IMR-90 (cell line): Measurements from ENCODE around the gene CCN6. TPM values are rescaled to one million over a fixed set of nuclear protein-coding genes. Genes with fewer than 3 reads are reported as not detected.

ENCODE experiments used
- ATAC-seq: fragments of 200-7000 bp; cut with Tn5 transposase; 2 replicates; pipeline ENCODE4 v1.9.1; 2020; ENCODE audit warnings: low read depth, mild to moderate bottlenecking, moderate library complexity
- BruUV-seq: library from RNA; stranded (reverse); fragments of 400-500 nt; replicated peaks from 2 replicates; lab custom pipeline; 2021; lab: Mats Ljungman, UMichigan
- CTCF ChIA-PET: fragments of 300-600 bp; formaldehyde crosslinking; extraction: SDS; loops from one replicate; lab custom pipeline; 2021; ENCODE audit warnings: antibody characterized with exemption; lab: Yijun Ruan, JAX
- POLR2A ChIA-PET: fragments of 300-600 bp; sonication (Branson Sonifier 250); formaldehyde crosslinking; loops from one replicate; lab custom pipeline; 2022; ENCODE audit warnings: antibody characterized with exemption; ENCODE audit not compliant: unreplicated experiment; lab: Charles Lee
- DNase-seq: peaks from one replicate; pipeline ENCODE4 v3.0.0; 2013
- H2AFZ ChIP-seq: replicated peaks from 2 replicates; pipeline ENCODE3; 2013; ENCODE audit warnings: low read length, mild to moderate bottlenecking; ENCODE audit not compliant: poor library complexity
- H2AK5ac ChIP-seq: 2 replicates; pipeline ENCODE4 v1.6.1; 2013; ENCODE audit warnings: low read depth, low read length, inconsistent platforms
- H2AK9ac ChIP-seq: replicated peaks from 2 replicates; pipeline ENCODE3; 2013; ENCODE audit warnings: mild to moderate bottlenecking, low read depth, low read length, moderate library complexity; ENCODE audit not compliant: poor library complexity
- H2BK120ac ChIP-seq: 2 replicates; pipeline ENCODE4 v1.6.1; 2013; ENCODE audit warnings: low read depth, low read length, inconsistent platforms
- H2BK15ac ChIP-seq: 3 replicates; pipeline ENCODE4 v1.6.1; 2013; ENCODE audit warnings: low read depth, low read length, inconsistent platforms
- H2BK20ac ChIP-seq: 2 replicates; pipeline ENCODE4 v1.6.1; 2013; ENCODE audit warnings: low read depth, mild to moderate bottlenecking, inconsistent platforms, low read length, moderate library complexity
- H2BK5ac ChIP-seq: 2 replicates; pipeline ENCODE4 v1.6.1; 2013; ENCODE audit warnings: mild to moderate bottlenecking, low read depth, low read length, inconsistent platforms; ENCODE audit not compliant: poor library complexity, severe bottlenecking
- H3K14ac ChIP-seq: replicated peaks from 2 replicates; pipeline ENCODE4 v1.6.1; 2013; ENCODE audit warnings: low read depth, low read length, inconsistent platforms
- H3K18ac ChIP-seq: 2 replicates; pipeline ENCODE4 v1.6.1; 2013; ENCODE audit warnings: low read depth, low read length, control low read depth
- H3K23ac ChIP-seq: 2 replicates; pipeline ENCODE4 v1.6.1; 2013; ENCODE audit warnings: low read depth, low read length, inconsistent platforms
- H3K27ac ChIP-seq: 2 replicates; pipeline ENCODE4 v1.5.1; 2013; ENCODE audit warnings: mild to moderate bottlenecking, control low read depth, low read length; ENCODE audit not compliant: insufficient read depth
- H3K27me3 ChIP-seq: 2 replicates; pipeline ENCODE4 v1.6.1; 2013; ENCODE audit warnings: low read length; ENCODE audit not compliant: control insufficient read depth, insufficient read depth
- H3K36me3 ChIP-seq: 2 replicates; pipeline ENCODE4 v1.6.1; 2013; ENCODE audit warnings: low read length, mixed read lengths; ENCODE audit not compliant: control insufficient read depth, insufficient read depth
- H3K4ac ChIP-seq: 2 replicates; pipeline ENCODE4 v1.6.1; 2013; ENCODE audit warnings: low read depth, low read length, inconsistent platforms
- H3K4me1 ChIP-seq: 2 replicates; pipeline ENCODE4 v1.6.1; 2013; ENCODE audit warnings: low read length, mixed read lengths; ENCODE audit not compliant: control insufficient read depth, insufficient read depth
- H3K4me2 ChIP-seq: 2 replicates; pipeline ENCODE4 v1.6.1; 2013; ENCODE audit warnings: low read depth, mild to moderate bottlenecking, control low read depth, low read length, moderate library complexity
- H3K4me3 ChIP-seq: 2 replicates; pipeline ENCODE4 v1.5.1; 2013; ENCODE audit warnings: low read depth, mild to moderate bottlenecking, control low read depth, low read length, moderate library complexity; ENCODE audit not compliant: insufficient read depth
- H3K56ac ChIP-seq: 2 replicates; pipeline ENCODE4 v1.6.1; 2013; ENCODE audit warnings: low read length, inconsistent platforms; ENCODE audit not compliant: insufficient read depth; ENCODE audit errors: extremely low read depth
- H3K79me1 ChIP-seq, 2 experiments: 2 replicates each; pipeline ENCODE4 v1.6.1; 2013; ENCODE audit warnings: low read length in 2 of 2, inconsistent platforms in 1 of 2, low read depth in 1 of 2
- H3K9ac ChIP-seq: 2 replicates; pipeline ENCODE4 v1.6.1; 2013; ENCODE audit warnings: low read depth, low read length, control low read depth
- H3K9me1 ChIP-seq: 2 replicates; pipeline ENCODE4 v1.6.1; 2013; ENCODE audit warnings: low read length, inconsistent platforms; ENCODE audit not compliant: insufficient read depth
- H3K9me3 ChIP-seq: 2 replicates; pipeline ENCODE4 v1.6.1; 2013; ENCODE audit warnings: low read length; ENCODE audit not compliant: control insufficient read depth, insufficient read depth
- H4K20me1 ChIP-seq: 2 replicates; pipeline ENCODE4 v1.6.1; 2013; ENCODE audit warnings: low read length, inconsistent platforms; ENCODE audit not compliant: insufficient read depth
- H4K5ac ChIP-seq: 2 replicates; pipeline ENCODE4 v1.6.1; 2013; ENCODE audit warnings: mild to moderate bottlenecking, low read depth, low read length, control low read depth
- H4K8ac ChIP-seq, 2 experiments: 2 replicates each; pipeline ENCODE4 v1.6.1; 2013; ENCODE audit warnings: low read depth in 2 of 2, low read length in 2 of 2, control low read depth in 1 of 2, inconsistent platforms in 1 of 2
- H4K91ac ChIP-seq: 2 replicates; pipeline ENCODE4 v1.6.1; 2013; ENCODE audit warnings: low read depth, low read length, inconsistent platforms; ENCODE audit not compliant: insufficient read depth
- BHLHE40 ChIP-seq: fragments of 150-350 bp; IDR thresholded peaks from 2 replicates; pipeline ENCODE4 v1.6.1; 2016; ENCODE audit warnings: mild to moderate bottlenecking, low read depth, low read length
- CHD1 ChIP-seq: IDR thresholded peaks from 2 replicates; pipeline ENCODE4 v1.6.1; 2012; ENCODE audit warnings: low read depth, low read length, improper control_type of control experiment
- ELK1 ChIP-seq: fragments of 150-350 bp; IDR thresholded peaks from 2 replicates; pipeline ENCODE4 v1.6.1; 2016; ENCODE audit warnings: low read depth, mild to moderate bottlenecking, low read length, moderate library complexity, borderline replicate concordance
- FOS ChIP-seq: fragments of 150-350 bp; IDR thresholded peaks from 2 replicates; pipeline ENCODE4 v1.6.1; 2016; ENCODE audit warnings: low read depth, low read length
- MAFK ChIP-seq: IDR thresholded peaks from 2 replicates; pipeline ENCODE4 v1.6.1; 2012; ENCODE audit warnings: low read depth, low read length, improper control_type of control experiment
- POLR2A ChIP-seq: IDR thresholded peaks from 2 replicates; pipeline ENCODE4 v1.6.1; 2012; ENCODE audit warnings: mild to moderate bottlenecking, low read depth, low read length
- RAD21 ChIP-seq: IDR thresholded peaks from 2 replicates; pipeline ENCODE4 v1.6.1; 2012; ENCODE audit warnings: low read length, improper control_type of control experiment
- RCOR1 ChIP-seq: IDR thresholded peaks from 2 replicates; pipeline ENCODE4 v1.6.1; 2012; ENCODE audit warnings: mild to moderate bottlenecking, low read length, improper control_type of control experiment; ENCODE audit not compliant: insufficient replicate concordance
- RFX5 ChIP-seq: IDR thresholded peaks from 2 replicates; pipeline ENCODE4 v1.8.0; 2012; ENCODE audit warnings: low read depth, mild to moderate bottlenecking, low read length, moderate library complexity
- SMC3 ChIP-seq: fragments of 150-350 bp; IDR thresholded peaks from 2 replicates; pipeline ENCODE4 v1.6.1; 2016; ENCODE audit warnings: low read depth, mild to moderate bottlenecking, antibody characterized with exemption, low read length, moderate library complexity
- USF2 ChIP-seq: fragments of 150-350 bp; IDR thresholded peaks from 2 replicates; pipeline ENCODE4 v1.6.1; 2017; ENCODE audit warnings: mild to moderate bottlenecking, antibody characterized with exemption, low read length, low read depth
- WGBS, 2 experiments: methylation state at CpG; one replicate each; pipeline versions ENCODE4 v1.1.5 to v1.1.7; 2013; ENCODE audit warnings: missing lambda C conversion rate in 2 of 2; ENCODE audit not compliant: insufficient read length in 1 of 2; ENCODE audit errors: extremely low coverage in 2 of 2; 5-methylcytosine and 5-hydroxymethylcytosine counted together
- dilution Hi-C: fragments of 300-500 bp; cut with HindIII; formaldehyde crosslinking; loops from one replicate; pipeline ENCODE4 v1.14.3; 2018; ENCODE audit warnings: low sequenced_read_pairs; ENCODE audit not compliant: unreplicated experiment
- in situ Hi-C: fragments of 300-500 bp; cut with MboI; formaldehyde crosslinking; loops from 3 replicates; pipeline ENCODE4 v1.14.3; 2019; ENCODE audit warnings: low sequenced_read_pairs, inconsistent platforms, mixed read lengths
- intact Hi-C: fragments of 100-400 bp; cut with micrococcal nuclease; formaldehyde crosslinking; loops from 2 replicates; pipeline ENCODE4 v1.10.0; 2022
- polyA plus RNA-seq, 3 experiments: library from polyadenylated mRNA; depleted of rRNA; stranded (reverse); fragments of >200 nt; gene quantifications; 2 replicates each; pipeline ENCODE4 v1.2.3, GENCODE V29; 2012; ENCODE audit warnings: low replicate concordance in 1 of 3
- total RNA-seq: library from RNA; depleted of rRNA; stranded (reverse); fragments of >200 nt; gene quantifications from 2 replicates; pipeline ENCODE4 v1.2.3, GENCODE V29; 2012

The CCN6 gene
- total and polyA plus RNA-seq, 2 of the 4 experiments (the other 2 are of a cell fraction): not detected

GRCh38 chr6:112030961-112031660 lies 22.8 kb upstream of the CCN6 start:
- H3K4ac ChIP-seq: no peak overlapping the region
- POLR2A ChIA-PET: no interaction called here
- no peak overlapping the region for H2AFZ ChIP-seq
- no peak overlapping the region for H4K5ac ChIP-seq
- H3K9ac ChIP-seq: no peak overlapping the region
- no peaks in the 10 kb centered on the region for H3K79me1 ChIP-seq
- H3K18ac ChIP-seq: no peak overlapping the region
- H3K14ac ChIP-seq: no peak overlapping the region
- H3K23ac ChIP-seq: no peak overlapping the region
- intact Hi-C loops: no loop called here
- H3K4me1 ChIP-seq: no peaks in the 10 kb centered on the region
- H3K4me2 ChIP-seq: no peak overlapping the region
- no peak overlapping the region for H2AK5ac ChIP-seq
- no peak overlapping the region for H2BK120ac ChIP-seq
- H2BK20ac ChIP-seq: no peak overlapping the region
- H3K4me3 ChIP-seq: no peak overlapping the region
- no peak overlapping the region for H2BK15ac ChIP-seq
- H3K36me3 ChIP-seq: no peaks in the 10 kb centered on the region
- WGBS, 2 experiments: no CpG with 5 or more reads among the region's 3 CpGs
- H2BK5ac ChIP-seq: no peak overlapping the region
- no TSS peak for BruUV-seq
- dilution Hi-C loops: no loop called here
- peaks cover 15% of the 10 kb centered on the region for H3K27me3 ChIP-seq
- no peak overlapping the region for H3K56ac ChIP-seq
- in situ Hi-C loops: loop anchor here (25.0 kb wide), 2 partner anchors 669 to 994 kb away; no protein-coding TSS in a partner anchor
- CTCF ChIA-PET: no interaction called here
- TF ChIP-seq RFX5 (no peak), ELK1 (no peak), MAFK (no peak), USF2 (no peak), RCOR1 (no peak), FOS (no peak), RAD21 (no peak), POLR2A (no peak), CHD1 (no peak), BHLHE40 (no peak), SMC3 (no peak)
- DNase-seq: no peak
- no peaks in the 10 kb centered on the region for H4K20me1 ChIP-seq
- ATAC-seq: no peak
- H4K91ac ChIP-seq: no peak overlapping the region
- no peak overlapping the region for H3K27ac ChIP-seq
- H3K9me1 ChIP-seq: 0 out of 2 replicates have a peak, but pooled peaks cover 3% of the 10 kb centered on the region
- no peak overlapping the region for H2AK9ac ChIP-seq
- no peaks in the 10 kb centered on the region for H3K9me3 ChIP-seq
- no peak overlapping the region for H4K8ac ChIP-seq
